ENCODE results near the gene ONECUT3. TPM values are rescaled to one million over a fixed set of nuclear protein-coding genes. Genes with fewer than 3 reads are reported as not detected.

The ONECUT3 gene
- total RNA-seq, 1 experiment from 2014 or later = 0.04 TPM

DNA sequence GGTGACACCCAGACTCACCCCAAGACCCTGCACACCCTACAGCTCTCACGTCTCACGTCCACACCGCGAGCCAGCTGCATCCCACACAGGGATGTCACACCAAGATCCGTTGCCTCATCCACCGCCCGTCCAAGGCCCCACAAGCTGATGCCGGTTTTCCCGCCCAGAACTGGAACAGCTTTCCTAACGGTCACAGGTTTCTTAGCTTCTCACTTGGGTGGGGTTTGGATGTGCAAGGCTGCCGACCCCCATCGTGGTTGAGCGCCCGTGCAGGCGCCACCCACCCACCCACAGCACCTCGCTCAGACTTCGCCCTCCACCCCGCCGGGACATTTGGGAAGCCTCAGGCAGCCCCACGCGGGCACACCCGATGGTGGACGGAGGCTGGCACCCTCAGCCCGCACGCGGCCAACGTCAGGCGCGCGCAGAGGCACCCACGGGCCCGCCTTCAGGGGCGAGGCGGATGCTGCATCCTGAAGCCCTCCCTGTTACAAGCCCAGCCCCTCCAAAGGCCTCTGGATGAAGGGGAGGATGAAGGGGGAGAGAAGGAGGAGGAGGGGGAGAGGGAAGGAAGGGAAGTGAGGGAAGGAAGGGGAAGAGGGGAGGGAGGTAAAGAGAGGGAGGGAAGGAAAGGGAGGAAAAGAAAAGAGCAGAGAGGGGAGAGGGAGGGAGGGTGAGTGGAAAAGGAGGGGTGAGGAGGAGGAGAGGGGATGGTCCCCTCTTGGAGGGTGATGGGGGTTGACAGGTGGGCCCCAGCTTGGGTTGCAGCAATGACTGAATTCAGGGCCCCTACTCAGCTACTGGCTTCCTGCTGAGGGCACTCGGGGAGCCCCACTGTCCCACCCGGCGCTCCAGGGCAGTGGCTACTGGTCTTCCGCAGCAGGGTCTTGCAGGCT lies 12.8 kb downstream of the ONECUT3 start (continued):
- TF ChIP-seq ATF1 (CRISPR knock-in tag; IDR thresholded peaks at IDR 0.05) = no peak
- no peak for TF ChIP-seq ZNF232 (CRISPR knock-in tag; IDR thresholded peaks at IDR 0.05)
- no peak for TF ChIP-seq SMAD4 (CRISPR knock-in tag; IDR thresholded peaks at IDR 0.05)

- peaks cover 99% of the 10 kb centered on the region for H3K27me3 Mint-ChIP-seq (ENCODE audit: low read depth)
- DNase-seq (ENCODE audit: low spot score) = no peak
- no peak for ATAC-seq
These were observed 13.6 kb downstream of the ONECUT3 start for GRCh38 chr19:1766800-1767352.

More at GRCh38 chr19:1766800-1767352, 13.6 kb downstream of the ONECUT3 start:
- ChIA-PET POLR2A (interaction anchor here (0.7 kb wide), 1 partner anchor 550 kb away, joined by 3 read pairs; no protein-coding TSS in a partner anchor), CTCF (interaction anchor here (0.6 to 9.4 kb wide), 10 partner anchors 12 to 252 kb away, joined by 3 to 161 read pairs (median 10); no protein-coding TSS in a partner anchor)
- TF ChIP-seq, protein P1, sequence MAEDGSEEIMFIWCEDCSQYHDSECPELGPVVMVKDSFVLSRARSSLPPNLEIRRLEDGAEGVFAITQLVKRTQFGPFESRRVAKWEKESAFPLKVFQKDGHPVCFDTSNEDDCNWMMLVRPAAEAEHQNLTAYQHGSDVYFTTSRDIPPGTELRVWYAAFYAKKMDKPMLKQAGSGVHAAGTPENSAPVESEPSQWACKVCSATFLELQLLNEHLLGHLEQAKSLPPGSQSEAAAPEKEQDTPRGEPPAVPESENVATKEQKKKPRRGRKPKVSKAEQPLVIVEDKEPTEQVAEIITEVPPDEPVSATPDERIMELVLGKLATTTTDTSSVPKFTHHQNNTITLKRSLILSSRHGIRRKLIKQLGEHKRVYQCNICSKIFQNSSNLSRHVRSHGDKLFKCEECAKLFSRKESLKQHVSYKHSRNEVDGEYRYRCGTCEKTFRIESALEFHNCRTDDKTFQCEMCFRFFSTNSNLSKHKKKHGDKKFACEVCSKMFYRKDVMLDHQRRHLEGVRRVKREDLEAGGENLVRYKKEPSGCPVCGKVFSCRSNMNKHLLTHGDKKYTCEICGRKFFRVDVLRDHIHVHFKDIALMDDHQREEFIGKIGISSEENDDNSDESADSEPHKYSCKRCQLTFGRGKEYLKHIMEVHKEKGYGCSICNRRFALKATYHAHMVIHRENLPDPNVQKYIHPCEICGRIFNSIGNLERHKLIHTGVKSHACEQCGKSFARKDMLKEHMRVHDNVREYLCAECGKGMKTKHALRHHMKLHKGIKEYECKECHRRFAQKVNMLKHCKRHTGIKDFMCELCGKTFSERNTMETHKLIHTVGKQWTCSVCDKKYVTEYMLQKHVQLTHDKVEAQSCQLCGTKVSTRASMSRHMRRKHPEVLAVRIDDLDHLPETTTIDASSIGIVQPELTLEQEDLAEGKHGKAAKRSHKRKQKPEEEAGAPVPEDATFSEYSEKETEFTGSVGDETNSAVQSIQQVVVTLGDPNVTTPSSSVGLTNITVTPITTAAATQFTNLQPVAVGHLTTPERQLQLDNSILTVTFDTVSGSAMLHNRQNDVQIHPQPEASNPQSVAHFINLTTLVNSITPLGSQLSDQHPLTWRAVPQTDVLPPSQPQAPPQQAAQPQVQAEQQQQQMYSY (CRISPR knock-in tag; IDR thresholded peaks at IDR 0.05) = no peak
- TF ChIP-seq, protein P2, sequence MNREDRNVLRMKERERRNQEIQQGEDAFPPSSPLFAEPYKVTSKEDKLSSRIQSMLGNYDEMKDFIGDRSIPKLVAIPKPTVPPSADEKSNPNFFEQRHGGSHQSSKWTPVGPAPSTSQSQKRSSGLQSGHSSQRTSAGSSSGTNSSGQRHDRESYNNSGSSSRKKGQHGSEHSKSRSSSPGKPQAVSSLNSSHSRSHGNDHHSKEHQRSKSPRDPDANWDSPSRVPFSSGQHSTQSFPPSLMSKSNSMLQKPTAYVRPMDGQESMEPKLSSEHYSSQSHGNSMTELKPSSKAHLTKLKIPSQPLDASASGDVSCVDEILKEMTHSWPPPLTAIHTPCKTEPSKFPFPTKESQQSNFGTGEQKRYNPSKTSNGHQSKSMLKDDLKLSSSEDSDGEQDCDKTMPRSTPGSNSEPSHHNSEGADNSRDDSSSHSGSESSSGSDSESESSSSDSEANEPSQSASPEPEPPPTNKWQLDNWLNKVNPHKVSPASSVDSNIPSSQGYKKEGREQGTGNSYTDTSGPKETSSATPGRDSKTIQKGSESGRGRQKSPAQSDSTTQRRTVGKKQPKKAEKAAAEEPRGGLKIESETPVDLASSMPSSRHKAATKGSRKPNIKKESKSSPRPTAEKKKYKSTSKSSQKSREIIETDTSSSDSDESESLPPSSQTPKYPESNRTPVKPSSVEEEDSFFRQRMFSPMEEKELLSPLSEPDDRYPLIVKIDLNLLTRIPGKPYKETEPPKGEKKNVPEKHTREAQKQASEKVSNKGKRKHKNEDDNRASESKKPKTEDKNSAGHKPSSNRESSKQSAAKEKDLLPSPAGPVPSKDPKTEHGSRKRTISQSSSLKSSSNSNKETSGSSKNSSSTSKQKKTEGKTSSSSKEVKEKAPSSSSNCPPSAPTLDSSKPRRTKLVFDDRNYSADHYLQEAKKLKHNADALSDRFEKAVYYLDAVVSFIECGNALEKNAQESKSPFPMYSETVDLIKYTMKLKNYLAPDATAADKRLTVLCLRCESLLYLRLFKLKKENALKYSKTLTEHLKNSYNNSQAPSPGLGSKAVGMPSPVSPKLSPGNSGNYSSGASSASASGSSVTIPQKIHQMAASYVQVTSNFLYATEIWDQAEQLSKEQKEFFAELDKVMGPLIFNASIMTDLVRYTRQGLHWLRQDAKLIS (CRISPR knock-in tag; IDR thresholded peaks at IDR 0.05; ENCODE audit: borderline replicate concordance) = no peak
- TF ChIP-seq, protein P3, sequence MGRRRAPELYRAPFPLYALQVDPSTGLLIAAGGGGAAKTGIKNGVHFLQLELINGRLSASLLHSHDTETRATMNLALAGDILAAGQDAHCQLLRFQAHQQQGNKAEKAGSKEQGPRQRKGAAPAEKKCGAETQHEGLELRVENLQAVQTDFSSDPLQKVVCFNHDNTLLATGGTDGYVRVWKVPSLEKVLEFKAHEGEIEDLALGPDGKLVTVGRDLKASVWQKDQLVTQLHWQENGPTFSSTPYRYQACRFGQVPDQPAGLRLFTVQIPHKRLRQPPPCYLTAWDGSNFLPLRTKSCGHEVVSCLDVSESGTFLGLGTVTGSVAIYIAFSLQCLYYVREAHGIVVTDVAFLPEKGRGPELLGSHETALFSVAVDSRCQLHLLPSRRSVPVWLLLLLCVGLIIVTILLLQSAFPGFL (CRISPR knock-in tag; IDR thresholded peaks at IDR 0.05; ENCODE audit: borderline replicate concordance) = no peak
- TF ChIP-seq MLX (CRISPR knock-in tag; IDR thresholded peaks at IDR 0.05) = no peak
- no peak for TF ChIP-seq JAZF1 (CRISPR knock-in tag; IDR thresholded peaks at IDR 0.05)
- TF ChIP-seq ZNF281 (CRISPR knock-in tag; IDR thresholded peaks at IDR 0.05) = no peak
- TF ChIP-seq MXD4 (CRISPR knock-in tag; IDR thresholded peaks at IDR 0.05; ENCODE audit: borderline replicate concordance) = no peak
- TF ChIP-seq, protein P4, sequence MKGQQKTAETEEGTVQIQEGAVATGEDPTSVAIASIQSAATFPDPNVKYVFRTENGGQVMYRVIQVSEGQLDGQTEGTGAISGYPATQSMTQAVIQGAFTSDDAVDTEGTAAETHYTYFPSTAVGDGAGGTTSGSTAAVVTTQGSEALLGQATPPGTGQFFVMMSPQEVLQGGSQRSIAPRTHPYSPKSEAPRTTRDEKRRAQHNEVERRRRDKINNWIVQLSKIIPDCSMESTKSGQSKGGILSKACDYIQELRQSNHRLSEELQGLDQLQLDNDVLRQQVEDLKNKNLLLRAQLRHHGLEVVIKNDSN (CRISPR knock-in tag; IDR thresholded peaks at IDR 0.05) = no peak
- no peak for TF ChIP-seq CREM (CRISPR knock-in tag; IDR thresholded peaks at IDR 0.05)
- TF ChIP-seq, protein P5, sequence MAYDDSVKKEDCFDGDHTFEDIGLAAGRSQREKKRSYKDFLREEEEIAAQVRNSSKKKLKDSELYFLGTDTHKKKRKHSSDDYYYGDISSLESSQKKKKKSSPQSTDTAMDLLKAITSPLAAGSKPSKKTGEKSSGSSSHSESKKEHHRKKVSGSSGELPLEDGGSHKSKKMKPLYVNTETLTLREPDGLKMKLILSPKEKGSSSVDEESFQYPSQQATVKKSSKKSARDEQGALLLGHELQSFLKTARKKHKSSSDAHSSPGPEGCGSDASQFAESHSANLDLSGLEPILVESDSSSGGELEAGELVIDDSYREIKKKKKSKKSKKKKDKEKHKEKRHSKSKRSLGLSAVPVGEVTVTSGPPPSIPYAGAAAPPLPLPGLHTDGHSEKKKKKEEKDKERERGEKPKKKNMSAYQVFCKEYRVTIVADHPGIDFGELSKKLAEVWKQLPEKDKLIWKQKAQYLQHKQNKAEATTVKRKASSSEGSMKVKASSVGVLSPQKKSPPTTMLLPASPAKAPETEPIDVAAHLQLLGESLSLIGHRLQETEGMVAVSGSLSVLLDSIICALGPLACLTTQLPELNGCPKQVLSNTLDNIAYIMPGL (CRISPR knock-in tag; IDR thresholded peaks at IDR 0.05) = no peak
- Mint-ChIP-seq H3K27ac (no peak overlapping the region), H3K4me1 (peaks cover 11% of the 10 kb centered on the region), H3K9me3 (peaks cover 17% of the 10 kb centered on the region), H3K4me3 (no peak overlapping the region), H3K36me3 (peaks cover 11% of the 10 kb centered on the region)

All from WTC11 (cell line).